ENCODE results near the gene RANBP9. TPM values are rescaled to one million over a fixed set of nuclear protein-coding genes. Genes with fewer than 3 reads are reported as not detected.
A peak's percentile ranks its signal among the peaks of the same experiment; 100 is the strongest.

RANBP9 gene
- total and polyA plus RNA-seq, 9 of the 15 experiments (the other 6 are each of a cell fraction or from before 2014, with no cell fraction given), result 27.5 to 130 (median 61.5) TPM

DNA sequence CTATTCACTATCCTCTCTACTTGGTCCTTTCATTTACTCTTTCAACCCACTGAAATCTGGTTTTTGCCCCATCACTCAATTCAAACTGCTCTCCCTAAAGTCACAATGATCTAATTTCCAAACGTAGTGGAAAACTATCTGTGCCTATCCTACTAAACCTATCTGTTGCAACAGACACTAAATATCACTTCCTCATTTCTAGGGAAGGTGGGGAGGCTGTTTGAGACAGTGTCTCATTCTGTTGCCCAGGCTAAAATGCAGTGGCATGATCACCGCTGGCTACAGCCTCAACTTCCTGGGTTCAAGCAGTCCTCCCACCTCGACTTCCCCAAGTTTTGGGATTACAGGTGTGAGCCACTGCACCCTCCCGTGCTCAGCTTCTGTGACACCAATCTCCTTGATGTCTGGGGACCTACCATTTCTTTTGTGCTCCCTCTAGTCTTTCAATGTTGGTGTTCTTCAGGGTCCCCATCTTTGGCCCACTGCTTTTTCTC, 8.8 kb downstream of the RANBP9 start (continued):
- TF ChIP-seq, protein P1, sequence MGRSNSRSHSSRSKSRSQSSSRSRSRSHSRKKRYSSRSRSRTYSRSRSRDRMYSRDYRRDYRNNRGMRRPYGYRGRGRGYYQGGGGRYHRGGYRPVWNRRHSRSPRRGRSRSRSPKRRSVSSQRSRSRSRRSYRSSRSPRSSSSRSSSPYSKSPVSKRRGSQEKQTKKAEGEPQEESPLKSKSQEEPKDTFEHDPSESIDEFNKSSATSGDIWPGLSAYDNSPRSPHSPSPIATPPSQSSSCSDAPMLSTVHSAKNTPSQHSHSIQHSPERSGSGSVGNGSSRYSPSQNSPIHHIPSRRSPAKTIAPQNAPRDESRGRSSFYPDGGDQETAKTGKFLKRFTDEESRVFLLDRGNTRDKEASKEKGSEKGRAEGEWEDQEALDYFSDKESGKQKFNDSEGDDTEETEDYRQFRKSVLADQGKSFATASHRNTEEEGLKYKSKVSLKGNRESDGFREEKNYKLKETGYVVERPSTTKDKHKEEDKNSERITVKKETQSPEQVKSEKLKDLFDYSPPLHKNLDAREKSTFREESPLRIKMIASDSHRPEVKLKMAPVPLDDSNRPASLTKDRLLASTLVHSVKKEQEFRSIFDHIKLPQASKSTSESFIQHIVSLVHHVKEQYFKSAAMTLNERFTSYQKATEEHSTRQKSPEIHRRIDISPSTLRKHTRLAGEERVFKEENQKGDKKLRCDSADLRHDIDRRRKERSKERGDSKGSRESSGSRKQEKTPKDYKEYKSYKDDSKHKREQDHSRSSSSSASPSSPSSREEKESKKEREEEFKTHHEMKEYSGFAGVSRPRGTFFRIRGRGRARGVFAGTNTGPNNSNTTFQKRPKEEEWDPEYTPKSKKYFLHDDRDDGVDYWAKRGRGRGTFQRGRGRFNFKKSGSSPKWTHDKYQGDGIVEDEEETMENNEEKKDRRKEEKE (IDR thresholded peaks at IDR 0.05; ENCODE audit: borderline replicate concordance in 1 of 2, control insufficient read depth in 1 of 2, low read depth in 2 of 2, low read length in 1 of 2), result no peak
- TF ChIP-seq, protein P2, sequence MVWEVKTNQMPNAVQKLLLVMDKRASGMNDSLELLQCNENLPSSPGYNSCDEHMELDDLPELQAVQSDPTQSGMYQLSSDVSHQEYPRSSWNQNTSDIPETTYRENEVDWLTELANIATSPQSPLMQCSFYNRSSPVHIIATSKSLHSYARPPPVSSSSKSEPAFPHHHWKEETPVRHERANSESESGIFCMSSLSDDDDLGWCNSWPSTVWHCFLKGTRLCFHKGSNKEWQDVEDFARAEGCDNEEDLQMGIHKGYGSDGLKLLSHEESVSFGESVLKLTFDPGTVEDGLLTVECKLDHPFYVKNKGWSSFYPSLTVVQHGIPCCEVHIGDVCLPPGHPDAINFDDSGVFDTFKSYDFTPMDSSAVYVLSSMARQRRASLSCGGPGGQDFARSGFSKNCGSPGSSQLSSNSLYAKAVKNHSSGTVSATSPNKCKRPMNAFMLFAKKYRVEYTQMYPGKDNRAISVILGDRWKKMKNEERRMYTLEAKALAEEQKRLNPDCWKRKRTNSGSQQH (CRISPR knock-in tag; IDR thresholded peaks at IDR 0.05), result peak; percentile 67; the same call in 1 of the 2 replicates
- TF ChIP-seq EP300 (IDR thresholded peaks at IDR 0.05; ENCODE audit: low read length) (peak; percentile 52; the same call in 1 of the 2 replicates), SMAD4 (CRISPR knock-in tag; conservative IDR thresholded peaks at IDR 0.05) (peak; percentile 31)
- TF ChIP-seq, protein P3, sequence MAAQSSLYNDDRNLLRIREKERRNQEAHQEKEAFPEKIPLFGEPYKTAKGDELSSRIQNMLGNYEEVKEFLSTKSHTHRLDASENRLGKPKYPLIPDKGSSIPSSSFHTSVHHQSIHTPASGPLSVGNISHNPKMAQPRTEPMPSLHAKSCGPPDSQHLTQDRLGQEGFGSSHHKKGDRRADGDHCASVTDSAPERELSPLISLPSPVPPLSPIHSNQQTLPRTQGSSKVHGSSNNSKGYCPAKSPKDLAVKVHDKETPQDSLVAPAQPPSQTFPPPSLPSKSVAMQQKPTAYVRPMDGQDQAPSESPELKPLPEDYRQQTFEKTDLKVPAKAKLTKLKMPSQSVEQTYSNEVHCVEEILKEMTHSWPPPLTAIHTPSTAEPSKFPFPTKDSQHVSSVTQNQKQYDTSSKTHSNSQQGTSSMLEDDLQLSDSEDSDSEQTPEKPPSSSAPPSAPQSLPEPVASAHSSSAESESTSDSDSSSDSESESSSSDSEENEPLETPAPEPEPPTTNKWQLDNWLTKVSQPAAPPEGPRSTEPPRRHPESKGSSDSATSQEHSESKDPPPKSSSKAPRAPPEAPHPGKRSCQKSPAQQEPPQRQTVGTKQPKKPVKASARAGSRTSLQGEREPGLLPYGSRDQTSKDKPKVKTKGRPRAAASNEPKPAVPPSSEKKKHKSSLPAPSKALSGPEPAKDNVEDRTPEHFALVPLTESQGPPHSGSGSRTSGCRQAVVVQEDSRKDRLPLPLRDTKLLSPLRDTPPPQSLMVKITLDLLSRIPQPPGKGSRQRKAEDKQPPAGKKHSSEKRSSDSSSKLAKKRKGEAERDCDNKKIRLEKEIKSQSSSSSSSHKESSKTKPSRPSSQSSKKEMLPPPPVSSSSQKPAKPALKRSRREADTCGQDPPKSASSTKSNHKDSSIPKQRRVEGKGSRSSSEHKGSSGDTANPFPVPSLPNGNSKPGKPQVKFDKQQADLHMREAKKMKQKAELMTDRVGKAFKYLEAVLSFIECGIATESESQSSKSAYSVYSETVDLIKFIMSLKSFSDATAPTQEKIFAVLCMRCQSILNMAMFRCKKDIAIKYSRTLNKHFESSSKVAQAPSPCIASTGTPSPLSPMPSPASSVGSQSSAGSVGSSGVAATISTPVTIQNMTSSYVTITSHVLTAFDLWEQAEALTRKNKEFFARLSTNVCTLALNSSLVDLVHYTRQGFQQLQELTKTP (IDR thresholded peaks at IDR 0.05; ENCODE audit: low read depth in 1 of 2, partially characterized antibody in 2 of 2), result peak in 1 of 2 experiments; percentile 24
- TF ChIP-seq, protein P4, sequence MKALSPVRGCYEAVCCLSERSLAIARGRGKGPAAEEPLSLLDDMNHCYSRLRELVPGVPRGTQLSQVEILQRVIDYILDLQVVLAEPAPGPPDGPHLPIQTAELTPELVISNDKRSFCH (CRISPR knock-in tag; IDR thresholded peaks at IDR 0.05), result no peak
- TF ChIP-seq, protein P4 (tag; IDR thresholded peaks at IDR 0.05), result 0 out of 2 replicates have a peak, but pooled peaks have one; percentile 19

Data from K562 (cell line).